Left colon (tissue), 2 donors: ENCODE results near the gene ASNSD1. TPM values are rescaled to one million over a fixed set of nuclear protein-coding genes. Genes with fewer than 3 reads are reported as not detected.
"Not testable (repeated sequence)": the region's sequence is repeated elsewhere in the genome, so short reads cannot be mapped to it uniquely, and the experiment has no call there.

ENCODE experiments used
- ATAC-seq: fragments of 200-7000 bp; cut with Tn5 transposase; one replicate; pipeline ENCODE4 v1.9.1; 2020; ENCODE audit warnings: mild to moderate bottlenecking, moderate library complexity
- DNase-seq, 2 donors: peaks; one replicate each; pipeline ENCODE4 v3.0.0-alpha.2; 2020
- intact Hi-C, 2 donors: fragments of 100-400 bp; cut with DNase I in 1 of 2; cut with micrococcal nuclease in 1 of 2; formaldehyde crosslinking; loops; one replicate each; pipeline versions ENCODE4 v1.11.2 to v1.14.0; 2022; cut with DNase I, micrococcal nuclease
- total RNA-seq, 2 donors: library from RNA; stranded (reverse); fragmentation: NEBNext Ultra II Directional; extraction: Animal tissue kit (Norgen Biotek cat#: 25700); gene quantifications; one replicate each; pipeline ENCODE4 v1.2.1, GENCODE V29; 2021
- donor health status: DM: no; HTN: no; CAD: no.
- donor health status: DM: yes; HTN: yes; CAD: no.

ASNSD1 gene
- total RNA-seq, 2 donors from 2014 or later, result 18.5 to 19.2 TPM

GRCh38 chr2:189676471-189676870 is 15.2 kb downstream of the ASNSD1 start:
- no peak for ATAC-seq
- intact Hi-C loops, result no loop called here
- no peak for DNase-seq

- intact Hi-C loops, result no loop called here
- no peak for DNase-seq
- ATAC-seq, result no peak
Observed at GRCh38 chr2:189679226-189679625, 18.0 kb downstream of the ASNSD1 start.

DNA sequence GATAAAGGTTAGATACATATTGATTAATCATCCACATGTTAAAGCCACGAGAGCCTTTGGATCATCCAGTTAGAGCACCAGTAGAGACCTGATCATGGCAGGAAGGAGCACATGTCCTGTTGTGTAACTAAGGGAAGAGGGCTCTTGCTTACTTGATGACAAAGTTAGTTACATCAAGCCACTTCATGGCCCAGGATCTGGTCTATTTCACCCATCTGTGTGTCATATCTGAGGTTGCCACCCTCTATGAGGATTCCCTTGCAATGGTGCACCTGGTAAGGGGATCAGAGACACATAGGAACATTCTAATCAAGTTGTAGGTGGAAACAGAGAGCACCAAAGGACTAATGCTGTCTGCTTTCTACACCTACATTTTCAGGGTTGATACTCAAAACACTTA is 19.9 kb downstream of the ASNSD1 start:
- intact Hi-C loops, result no loop called here
- ATAC-seq (no peak), DNase-seq (no peak)

DNA sequence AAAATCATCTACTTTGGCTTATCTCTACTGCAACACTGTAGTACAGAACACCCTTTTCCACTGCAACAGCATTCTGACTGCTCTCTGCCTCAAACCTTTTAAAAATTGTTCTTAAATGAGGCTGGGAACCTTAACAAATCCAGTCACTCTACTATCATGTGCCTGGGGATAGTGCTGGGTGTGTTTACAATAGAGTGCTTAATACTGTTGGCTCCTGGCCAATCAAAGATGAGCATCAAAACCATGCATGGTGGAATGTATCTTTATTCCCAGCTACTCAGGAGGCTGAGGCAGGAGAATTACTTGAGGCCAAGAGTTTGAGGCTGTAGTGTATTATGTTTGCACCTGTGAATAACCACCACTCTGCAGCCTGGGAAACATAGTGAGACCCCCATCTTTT is 20.6 kb downstream of the ASNSD1 start:
- DNase-seq (no peak), ATAC-seq (no peak)
- intact Hi-C loops, result no loop called here

GRCh38 chr2:189683348-189683747 is 22.1 kb downstream of the ASNSD1 start:
- intact Hi-C loops, result no loop called here
- ATAC-seq, result no peak
- no peak for DNase-seq

- ATAC-seq, result no peak
- DNase-seq, result no peak
- intact Hi-C loops, result no loop called here
Observed at GRCh38 chr2:189684811-189685210, 23.6 kb downstream of the ASNSD1 start.

DNA sequence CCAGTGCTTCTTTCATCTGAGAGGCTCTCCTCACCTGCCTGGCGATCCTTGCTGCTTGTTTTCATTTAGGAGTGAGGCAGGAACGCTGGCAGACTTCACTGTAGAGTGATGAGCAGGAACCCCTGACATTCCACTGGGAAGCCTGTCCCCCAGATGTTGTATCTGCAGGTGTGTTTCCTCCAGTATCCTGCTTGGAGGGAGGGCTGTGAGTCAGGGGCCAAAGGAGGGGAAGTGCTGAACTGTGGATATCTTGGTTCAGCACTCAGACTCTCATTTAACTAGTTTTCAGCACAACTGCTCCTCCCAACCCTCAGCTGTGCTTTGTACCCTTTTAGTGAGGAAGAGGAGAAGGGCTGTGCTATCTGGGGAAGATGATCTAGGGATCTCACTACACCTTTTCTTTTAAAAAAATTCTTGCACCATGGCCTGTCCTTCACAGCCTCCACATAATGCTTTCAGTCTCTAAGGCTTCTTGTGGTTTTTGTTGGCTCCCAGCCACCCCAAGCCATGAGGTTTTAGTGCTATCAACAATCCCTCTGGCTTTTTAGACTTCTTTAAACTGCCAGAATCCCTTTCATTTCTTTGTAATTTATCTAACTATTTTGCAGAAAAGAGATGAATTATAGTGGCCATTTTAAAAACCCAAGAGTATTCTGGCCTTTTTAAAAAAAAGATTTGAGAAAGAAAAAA is 24.4 kb downstream of the ASNSD1 start:
- intact Hi-C loops, result no loop called here
- DNase-seq (peak in 1 of 2 donors; percentile 27), ATAC-seq (no peak)

DNA sequence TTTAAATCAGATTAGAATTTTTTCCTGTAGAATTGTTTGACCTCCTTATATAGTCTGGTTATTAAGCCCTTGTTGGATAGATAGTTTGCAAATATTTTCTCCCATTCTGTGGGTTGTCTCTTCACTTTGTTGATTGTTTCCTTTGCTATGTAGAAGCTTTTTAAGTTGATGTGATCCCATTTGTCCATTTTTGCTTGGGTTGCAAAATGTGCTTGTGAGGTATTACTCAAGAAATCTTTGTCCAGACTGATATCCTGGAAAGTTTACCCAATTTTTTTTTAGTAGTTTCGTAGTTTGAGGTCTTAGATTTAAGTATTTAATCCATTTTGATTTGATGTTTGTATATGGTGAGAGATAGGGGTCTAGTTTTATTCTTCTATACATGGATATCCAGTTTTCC is 26.5 kb downstream of the ASNSD1 start:
- DNase-seq, intact Hi-C loops, ATAC-seq: not testable (repeated sequence)

DNA sequence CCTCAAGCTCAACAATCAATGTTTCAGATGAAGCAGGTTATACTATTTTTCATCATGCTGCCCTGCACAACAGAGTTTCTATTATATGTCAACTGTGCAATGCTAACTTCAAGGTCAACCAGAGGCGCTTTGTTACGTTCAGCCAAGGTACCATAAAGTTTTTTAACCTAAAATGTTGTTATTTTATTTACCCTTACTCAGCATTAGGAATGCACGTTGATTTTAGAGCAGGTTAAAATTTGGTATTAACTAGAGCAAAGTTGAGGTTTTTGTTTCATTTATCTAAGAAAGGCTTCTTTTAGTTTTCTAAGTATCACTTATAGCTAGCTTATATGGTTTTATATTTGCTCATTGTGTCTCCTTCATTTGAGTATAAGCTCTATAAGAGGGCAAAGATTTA is 35.0 kb downstream of the ASNSD1 start:
- intact Hi-C loops, result loop anchor here in 1 of 2 donors (5.0 kb wide), 1 partner anchor 34 kb away; the partner anchor contains the start of gene ASNSD1
- no peak for ATAC-seq
- no peak for DNase-seq

GRCh38 chr2:189698020-189698887 is 37.0 kb downstream of the ASNSD1 start:
- intact Hi-C loops, result loop anchor here in 1 of 2 donors (5.0 kb wide), 1 partner anchor 36 kb away; the partner anchor contains the start of gene ASNSD1

DNA sequence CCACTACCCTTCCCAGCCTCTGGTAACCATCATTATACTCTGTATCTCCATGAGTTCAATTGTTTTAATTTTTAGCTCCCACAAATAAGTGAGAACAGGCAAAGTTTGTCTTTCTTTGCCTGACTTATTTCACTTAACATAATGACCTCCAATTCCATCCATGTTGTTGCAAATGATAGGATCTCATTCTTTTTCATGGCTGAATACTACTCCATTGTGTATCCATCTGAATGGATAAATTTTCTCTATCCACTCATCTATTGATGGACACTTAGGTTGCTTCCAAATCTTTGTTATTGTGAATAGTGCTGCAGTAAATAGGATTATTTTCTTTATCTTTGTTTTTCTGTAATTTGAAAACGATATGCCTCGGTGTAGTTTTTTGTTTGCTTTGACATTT is 39.4 kb downstream of the ASNSD1 start:
- intact Hi-C loops, result no loop called here
- ATAC-seq, result no peak
- DNase-seq, result no peak

More at GRCh38 chr2:189698020-189698887, 37.0 kb downstream of the ASNSD1 start:
- DNase-seq (peak; percentile 30 to 38), ATAC-seq (peak; percentile 89)

GRCh38 chr2:189702071-189702470 is 40.8 kb downstream of the ASNSD1 start:
- no peak for ATAC-seq
- no peak for DNase-seq
- intact Hi-C loops, result no loop called here

GRCh38 chr2:189709501-189710221 is 48.4 kb downstream of the ASNSD1 start:
- no peak for DNase-seq
- intact Hi-C loops, result no loop called here
- no peak for ATAC-seq

DNA sequence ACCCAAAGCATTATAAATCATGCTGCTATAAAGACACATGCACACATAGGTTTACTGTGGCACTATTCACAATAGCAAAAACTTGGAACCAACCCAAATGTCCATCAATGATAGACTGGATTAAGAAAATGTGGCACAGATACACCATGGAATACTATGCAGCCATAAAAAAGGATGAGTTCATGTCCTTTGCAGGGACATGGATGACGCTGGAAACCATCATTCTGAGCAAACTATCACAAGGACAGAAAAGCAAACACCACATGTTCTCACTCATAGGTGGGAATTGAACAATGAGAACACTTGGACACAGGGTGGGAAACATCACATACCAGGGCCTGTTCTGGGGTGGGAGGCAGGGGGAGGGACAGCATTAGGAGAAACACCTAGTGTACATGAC is 56.3 kb downstream of the ASNSD1 start:
- DNase-seq, intact Hi-C loops, ATAC-seq: not testable (repeated sequence)

DNA sequence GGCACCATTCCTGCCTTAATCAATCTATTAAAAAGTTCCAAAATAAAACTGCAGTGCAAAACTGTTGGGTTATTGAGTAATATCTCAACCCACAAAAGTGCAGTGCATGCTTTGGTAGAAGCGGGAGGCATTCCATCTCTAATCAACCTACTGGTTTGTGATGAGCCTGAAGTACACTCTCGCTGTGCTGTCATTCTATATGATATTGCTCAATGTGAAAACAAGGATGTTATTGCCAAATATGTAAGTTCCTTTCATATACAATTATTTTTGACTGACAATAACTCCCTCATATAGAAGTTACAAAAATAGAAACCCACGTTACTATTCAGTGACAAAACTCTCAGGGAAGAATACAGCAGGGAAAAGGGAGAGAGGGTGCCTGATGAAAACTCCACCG is 58.3 kb downstream of the ASNSD1 start:
- DNase-seq (no peak), ATAC-seq (no peak)
- intact Hi-C loops, result no loop called here

Other genes starting within 250 kb of the ASNSD1 start
- gene WDR75, start 220.0 kb upstream of the ASNSD1 start, total RNA-seq, result 10 to 100 TPM; 18.0 to 19.7 TPM
- gene SLC40A1, start 80.7 kb upstream of the ASNSD1 start, total RNA-seq, result 100 to 1,000 TPM; 135 to 245 TPM
- 10 to 100 TPM in 1 of 2 donors, 1 to 10 TPM in 1; 7.6 to 10.6 TPM for gene ANKAR, start 13.2 kb downstream of the ASNSD1 start, total RNA-seq
- gene OSGEPL1, start 101.3 kb downstream of the ASNSD1 start, total RNA-seq, result 1 to 10 TPM; 2.9 to 3.9 TPM
- gene ORMDL1, start 122.9 kb downstream of the ASNSD1 start, total RNA-seq, result 10 to 100 TPM; 40.4 to 46.6 TPM
- gene PMS1, start 123.0 kb downstream of the ASNSD1 start, total RNA-seq, result 10 to 100 TPM; 13.7 to 14.8 TPM